ENCODE results near the gene LDHD.

Gene LDHD

DNA sequence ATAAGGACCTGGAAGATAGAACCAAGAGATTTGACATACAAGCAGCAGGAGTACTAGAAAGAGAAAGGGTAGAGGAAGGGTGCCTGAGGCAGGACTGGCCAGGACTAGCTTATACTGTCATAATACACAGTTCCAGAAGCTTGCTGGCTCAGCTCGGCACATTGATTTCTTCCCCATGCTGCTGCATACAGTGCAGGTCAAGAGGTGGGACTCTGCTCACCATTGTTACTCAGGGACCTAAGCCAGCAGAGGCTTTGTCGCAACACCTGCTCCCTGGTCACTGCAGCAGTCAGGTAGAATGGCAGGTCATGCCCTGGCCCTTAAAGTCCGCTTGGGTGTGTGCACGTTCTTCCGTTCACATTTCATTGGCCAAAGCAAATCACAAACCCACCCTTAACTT, 32.8 kb downstream of the LDHD start:
- no peak overlapping the region for H3K27ac ChIP-seq
- no peak for TF ChIP-seq ZFX (IDR thresholded peaks at IDR 0.05; ENCODE audit: borderline replicate concordance)
- TF ChIP-seq, protein P1, sequence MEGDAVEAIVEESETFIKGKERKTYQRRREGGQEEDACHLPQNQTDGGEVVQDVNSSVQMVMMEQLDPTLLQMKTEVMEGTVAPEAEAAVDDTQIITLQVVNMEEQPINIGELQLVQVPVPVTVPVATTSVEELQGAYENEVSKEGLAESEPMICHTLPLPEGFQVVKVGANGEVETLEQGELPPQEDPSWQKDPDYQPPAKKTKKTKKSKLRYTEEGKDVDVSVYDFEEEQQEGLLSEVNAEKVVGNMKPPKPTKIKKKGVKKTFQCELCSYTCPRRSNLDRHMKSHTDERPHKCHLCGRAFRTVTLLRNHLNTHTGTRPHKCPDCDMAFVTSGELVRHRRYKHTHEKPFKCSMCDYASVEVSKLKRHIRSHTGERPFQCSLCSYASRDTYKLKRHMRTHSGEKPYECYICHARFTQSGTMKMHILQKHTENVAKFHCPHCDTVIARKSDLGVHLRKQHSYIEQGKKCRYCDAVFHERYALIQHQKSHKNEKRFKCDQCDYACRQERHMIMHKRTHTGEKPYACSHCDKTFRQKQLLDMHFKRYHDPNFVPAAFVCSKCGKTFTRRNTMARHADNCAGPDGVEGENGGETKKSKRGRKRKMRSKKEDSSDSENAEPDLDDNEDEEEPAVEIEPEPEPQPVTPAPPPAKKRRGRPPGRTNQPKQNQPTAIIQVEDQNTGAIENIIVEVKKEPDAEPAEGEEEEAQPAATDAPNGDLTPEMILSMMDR (IDR thresholded peaks at IDR 0.05), result no peak

DNA sequence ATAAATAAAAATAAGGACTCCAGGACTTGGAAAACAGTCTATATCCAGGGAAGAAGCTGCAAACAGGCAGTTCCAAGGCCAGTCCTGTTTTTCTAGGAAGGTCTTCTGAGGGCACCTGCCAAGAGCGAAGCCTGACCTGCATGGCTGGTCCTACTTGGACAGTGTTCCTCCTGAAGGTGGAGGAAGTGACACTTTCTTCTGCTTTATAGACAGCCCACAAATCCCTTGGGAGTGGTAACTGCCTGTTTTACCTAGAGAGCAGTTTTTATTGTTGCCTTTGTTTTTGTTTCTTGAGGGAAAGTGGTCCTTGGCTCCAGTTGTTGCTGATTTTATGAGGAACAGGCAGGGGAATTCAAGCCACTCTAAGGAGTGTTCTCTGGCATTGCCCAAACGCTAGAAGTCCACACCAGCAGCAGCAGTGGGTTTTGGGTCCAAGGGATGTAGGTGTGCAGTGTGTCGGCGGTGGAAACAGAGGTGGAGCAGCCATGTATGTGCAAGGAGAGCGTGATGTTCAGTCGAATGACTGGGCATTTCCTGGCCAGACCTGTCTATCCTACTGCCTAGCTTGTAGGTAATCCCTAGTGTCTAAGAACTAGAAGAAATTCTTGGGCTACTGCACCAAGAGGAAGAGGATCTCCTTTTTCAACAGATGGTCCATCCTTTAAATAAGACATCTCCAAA, 35.3 kb downstream of the LDHD start:
- no peak for TF ChIP-seq ZFX (IDR thresholded peaks at IDR 0.05; ENCODE audit: borderline replicate concordance)
- TF ChIP-seq, protein P1 (IDR thresholded peaks at IDR 0.05), result no peak
- H3K27ac ChIP-seq, result no peak overlapping the region

DNA sequence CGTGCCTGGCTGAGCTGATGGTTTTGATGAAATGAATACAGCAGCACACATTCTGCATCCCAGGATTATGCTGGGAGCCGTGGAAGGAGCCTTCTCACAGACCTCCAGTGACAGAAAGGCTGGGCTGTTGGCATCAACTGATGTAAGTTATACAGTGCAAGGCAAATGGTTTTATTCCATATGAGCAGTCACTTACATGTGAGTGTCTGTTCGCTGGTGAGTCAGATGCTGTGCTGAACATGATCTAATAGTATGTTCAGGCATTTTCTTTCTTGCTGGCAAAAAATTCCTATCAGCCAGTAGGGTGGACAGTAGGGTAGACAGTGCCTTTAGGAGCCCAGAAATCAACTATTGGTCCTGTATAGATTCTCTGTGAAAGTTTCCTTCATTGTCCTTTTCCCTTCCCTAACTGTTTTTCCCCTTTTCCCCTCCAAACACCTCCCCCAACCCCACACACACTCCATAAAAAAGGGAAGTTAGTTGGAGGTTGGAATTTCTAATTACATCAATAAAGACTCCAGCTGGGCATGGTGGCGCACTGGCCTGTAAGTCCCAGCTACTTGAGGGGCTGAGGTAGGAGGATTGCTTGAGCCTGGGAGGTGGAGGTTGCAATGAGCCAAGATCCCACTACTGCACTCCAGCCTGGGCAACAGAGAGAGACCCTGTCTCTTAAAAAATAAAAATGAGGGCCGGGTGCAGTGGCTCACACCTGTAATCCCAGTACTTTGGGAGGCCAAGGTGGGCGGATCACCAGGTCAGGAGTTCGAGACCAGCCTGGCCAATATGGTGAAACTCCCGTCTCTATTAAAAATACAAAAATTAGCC, 36.2 kb downstream of the LDHD start:
- TF ChIP-seq, protein P1 (IDR thresholded peaks at IDR 0.05), result no peak
- TF ChIP-seq ZFX (IDR thresholded peaks at IDR 0.05; ENCODE audit: borderline replicate concordance), result no peak
- no peak overlapping the region for H3K27ac ChIP-seq

DNA sequence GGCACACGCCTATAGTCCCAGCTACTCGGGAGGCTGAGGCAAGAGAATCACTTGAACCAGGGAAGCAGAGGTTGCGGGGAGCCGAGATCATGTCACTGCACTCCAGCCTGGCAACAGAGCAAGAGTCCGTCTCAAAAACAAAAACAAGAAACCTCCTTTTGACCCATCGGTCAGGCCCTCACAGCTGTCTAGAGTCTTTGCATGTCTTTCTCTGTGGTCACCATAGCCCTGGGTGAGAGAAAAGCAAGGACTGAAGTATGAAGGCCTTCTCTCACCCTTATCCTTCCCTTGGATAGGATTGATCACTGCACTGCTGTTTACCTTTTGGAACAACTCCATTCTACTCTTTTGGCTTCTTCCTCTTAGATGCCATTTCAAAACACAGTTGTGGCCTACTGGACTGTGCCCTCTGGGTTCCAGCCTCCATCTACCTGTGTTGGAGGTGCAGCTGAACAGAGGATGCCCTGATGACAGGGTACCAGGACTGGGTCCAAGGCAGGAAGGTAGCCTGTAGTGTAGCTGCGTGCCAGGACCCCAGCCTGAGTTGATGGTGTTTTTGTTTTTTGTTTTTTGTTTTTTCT, 37.1 kb downstream of the LDHD start:
- TF ChIP-seq, protein P1 (IDR thresholded peaks at IDR 0.05), result no peak
- no peak for TF ChIP-seq ZFX (IDR thresholded peaks at IDR 0.05; ENCODE audit: borderline replicate concordance)
- no peak overlapping the region for H3K27ac ChIP-seq

DNA sequence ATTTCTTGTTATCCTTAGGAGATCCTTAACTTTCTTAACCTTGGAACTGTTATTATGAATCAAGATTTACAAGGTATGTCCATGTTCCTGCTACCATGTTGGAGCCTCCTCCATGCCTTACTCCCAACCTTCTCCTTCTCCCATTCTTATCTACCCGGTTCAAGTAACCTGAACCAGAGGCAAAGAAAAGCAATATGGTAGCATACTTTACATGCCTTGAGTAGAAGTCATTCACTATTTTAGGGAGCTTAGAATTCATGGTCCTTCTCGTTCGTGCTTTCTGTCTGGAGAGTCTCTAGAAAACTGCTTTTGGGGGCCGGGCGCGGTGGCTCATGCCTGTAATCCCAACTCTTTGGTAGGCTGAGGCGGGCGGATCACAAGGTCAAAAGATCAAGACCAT, 37.7 kb downstream of the LDHD start:
- H3K27ac ChIP-seq, result no peak overlapping the region
- TF ChIP-seq, protein P1 (IDR thresholded peaks at IDR 0.05), result no peak
- no peak for TF ChIP-seq ZFX (IDR thresholded peaks at IDR 0.05; ENCODE audit: borderline replicate concordance)

DNA sequence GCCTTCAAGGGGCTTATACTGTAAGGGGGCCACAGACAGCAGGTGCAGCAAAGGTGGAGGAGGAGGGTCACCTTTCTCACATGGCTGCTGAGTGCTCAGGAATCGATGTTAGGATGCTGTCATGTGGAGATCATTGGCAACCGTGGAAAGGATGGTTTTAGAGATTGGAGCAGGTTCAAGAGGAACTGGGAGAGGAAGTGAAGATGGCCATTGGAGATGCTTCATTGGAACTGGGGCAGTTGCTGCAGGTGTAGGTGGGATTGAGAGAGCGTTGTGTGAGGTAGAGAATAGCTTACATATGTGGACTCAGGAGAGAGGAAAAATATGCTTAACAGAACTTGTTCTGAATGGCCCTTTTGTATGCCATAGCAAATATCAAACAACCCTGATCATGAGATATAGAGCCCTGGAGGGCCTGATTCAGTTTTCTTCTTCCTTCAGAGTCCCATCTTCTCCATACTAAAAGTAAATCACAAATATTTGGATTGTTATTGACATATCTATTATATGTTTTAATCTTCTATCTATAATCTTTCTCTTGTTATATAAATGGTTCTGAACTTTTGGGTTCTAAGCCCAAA, 40.8 kb downstream of the LDHD start:
- no peak overlapping the region for H3K27ac ChIP-seq
- TF ChIP-seq, protein P1 (IDR thresholded peaks at IDR 0.05), result no peak
- TF ChIP-seq ZFX (IDR thresholded peaks at IDR 0.05; ENCODE audit: borderline replicate concordance), result no peak

All from 22Rv1 (cell line).